Measurements from ENCODE around the gene SS18. TPM values are rescaled to one million over a fixed set of nuclear protein-coding genes. Genes with fewer than 3 reads are reported as not detected.
"Not testable (repeated sequence)": the region's sequence is repeated elsewhere in the genome, so short reads cannot be mapped to it uniquely, and the experiment has no call there.

The SS18 gene, protein sequence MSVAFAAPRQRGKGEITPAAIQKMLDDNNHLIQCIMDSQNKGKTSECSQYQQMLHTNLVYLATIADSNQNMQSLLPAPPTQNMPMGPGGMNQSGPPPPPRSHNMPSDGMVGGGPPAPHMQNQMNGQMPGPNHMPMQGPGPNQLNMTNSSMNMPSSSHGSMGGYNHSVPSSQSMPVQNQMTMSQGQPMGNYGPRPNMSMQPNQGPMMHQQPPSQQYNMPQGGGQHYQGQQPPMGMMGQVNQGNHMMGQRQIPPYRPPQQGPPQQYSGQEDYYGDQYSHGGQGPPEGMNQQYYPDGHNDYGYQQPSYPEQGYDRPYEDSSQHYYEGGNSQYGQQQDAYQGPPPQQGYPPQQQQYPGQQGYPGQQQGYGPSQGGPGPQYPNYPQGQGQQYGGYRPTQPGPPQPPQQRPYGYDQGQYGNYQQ
- 31.0 TPM for total RNA-seq
- long read RNA-seq, transcript SS18-201 (10 exons, 1,836 nt): minor isoform, 7 of 45 reads
- long read RNA-seq, transcript SS18-203 (11 exons, 3,414 nt): major isoform, 29 of 45 reads
- long read RNA-seq, partial matches to known transcripts: 3 of 45 reads
- long read RNA-seq, other reads (novel, unspliced or antisense): 4 of 45 reads

DNA sequence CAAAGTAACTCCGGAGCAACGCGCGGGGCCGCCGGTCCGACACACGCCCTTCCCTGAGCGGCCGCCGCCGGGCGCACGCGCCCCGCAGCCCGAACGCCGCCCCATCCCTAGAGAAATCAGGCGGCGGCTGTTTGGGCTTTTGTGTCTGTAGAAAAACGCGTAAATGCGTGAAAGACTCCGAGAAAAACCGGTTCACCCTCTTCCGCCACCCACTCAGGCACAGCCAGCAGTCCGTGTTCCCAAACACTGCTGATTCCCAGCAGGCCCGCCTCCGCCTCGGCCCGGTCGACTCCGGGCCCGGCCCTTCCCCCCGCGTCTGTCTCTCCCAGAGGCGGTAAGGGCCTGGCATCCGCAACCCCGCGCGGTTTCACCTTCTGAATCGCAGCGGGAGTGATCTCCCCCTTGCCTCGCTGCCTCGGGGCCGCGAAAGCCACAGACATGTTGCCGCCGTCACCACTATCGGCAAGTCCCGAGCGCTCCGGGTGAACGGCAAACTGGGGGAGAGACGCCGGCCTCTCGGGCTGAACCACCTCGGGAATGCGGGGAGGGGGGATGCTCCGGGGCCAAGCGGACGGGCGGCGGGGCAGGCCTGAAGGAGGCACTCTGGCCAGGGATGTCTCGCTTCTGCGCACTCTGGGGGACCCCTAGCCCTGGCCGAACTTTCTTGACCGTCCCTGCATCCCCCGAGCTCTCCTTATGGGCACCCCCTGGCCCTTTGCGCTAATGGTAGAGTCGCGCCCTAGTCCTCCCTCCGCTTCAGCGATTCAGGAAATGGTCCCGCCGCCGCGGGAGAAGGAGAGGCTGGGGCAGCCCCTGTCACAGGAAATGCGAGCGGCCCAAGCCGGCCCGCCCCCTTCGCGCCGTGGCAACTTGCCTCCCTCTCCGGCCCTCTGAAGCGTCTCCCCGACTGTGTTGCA lies at the start of gene SS18:
Gene SS18 (minus strand): TSS at position 484 of the 917 bp plus-strand sequence. CDS start 44 bp downstream, at position 440.
- peak within 1 kb of the TSS; percentile 87 for H3K4me3 ChIP-seq
- peaks cover 46% of the 10 kb centered on the region for H3K4me1 ChIP-seq
- intact Hi-C loops (cut with micrococcal nuclease): no loop called here
- peak; percentile 95 for DNase-seq
- no peaks in the 10 kb centered on the region for H3K9me3 ChIP-seq (replicated peaks)
- TF ChIP-seq, protein P1, sequence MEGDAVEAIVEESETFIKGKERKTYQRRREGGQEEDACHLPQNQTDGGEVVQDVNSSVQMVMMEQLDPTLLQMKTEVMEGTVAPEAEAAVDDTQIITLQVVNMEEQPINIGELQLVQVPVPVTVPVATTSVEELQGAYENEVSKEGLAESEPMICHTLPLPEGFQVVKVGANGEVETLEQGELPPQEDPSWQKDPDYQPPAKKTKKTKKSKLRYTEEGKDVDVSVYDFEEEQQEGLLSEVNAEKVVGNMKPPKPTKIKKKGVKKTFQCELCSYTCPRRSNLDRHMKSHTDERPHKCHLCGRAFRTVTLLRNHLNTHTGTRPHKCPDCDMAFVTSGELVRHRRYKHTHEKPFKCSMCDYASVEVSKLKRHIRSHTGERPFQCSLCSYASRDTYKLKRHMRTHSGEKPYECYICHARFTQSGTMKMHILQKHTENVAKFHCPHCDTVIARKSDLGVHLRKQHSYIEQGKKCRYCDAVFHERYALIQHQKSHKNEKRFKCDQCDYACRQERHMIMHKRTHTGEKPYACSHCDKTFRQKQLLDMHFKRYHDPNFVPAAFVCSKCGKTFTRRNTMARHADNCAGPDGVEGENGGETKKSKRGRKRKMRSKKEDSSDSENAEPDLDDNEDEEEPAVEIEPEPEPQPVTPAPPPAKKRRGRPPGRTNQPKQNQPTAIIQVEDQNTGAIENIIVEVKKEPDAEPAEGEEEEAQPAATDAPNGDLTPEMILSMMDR (IDR thresholded peaks at IDR 0.05; ENCODE audit: borderline replicate concordance): no peak
- peaks cover 7% of the 10 kb centered on the region for H3K36me3 ChIP-seq
- peak within 1 kb of the TSS; percentile 98 for H3K27ac ChIP-seq (replicated peaks)
- no peaks in the 10 kb centered on the region for H3K27me3 ChIP-seq (ENCODE audit: low read depth)

DNA sequence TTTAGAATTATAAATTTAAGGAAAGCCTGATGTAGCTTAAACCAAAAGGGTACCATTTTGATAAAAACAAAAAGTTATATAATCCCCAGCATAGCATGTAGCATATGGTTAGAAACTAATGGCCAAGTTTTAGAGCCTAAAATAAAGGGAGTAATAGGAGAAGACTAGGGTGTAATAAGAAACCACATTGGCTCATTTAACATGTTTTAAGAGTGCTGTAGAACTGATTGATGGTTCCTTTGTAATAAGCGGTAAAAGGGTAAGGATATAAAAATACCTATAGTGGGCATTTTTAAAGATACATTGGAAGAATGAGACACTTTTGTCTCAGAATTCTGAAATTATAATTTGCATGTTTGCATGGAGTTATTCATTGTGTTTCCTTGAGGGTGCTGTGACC lies 45.1 kb upstream of the SS18 start:
- no peaks in the 10 kb centered on the region for H3K4me1 ChIP-seq
- H3K27me3 ChIP-seq (ENCODE audit: low read depth): peaks cover 8% of the 10 kb centered on the region
- H3K36me3 ChIP-seq: no peaks in the 10 kb centered on the region
- H3K4me3 ChIP-seq: no peak overlapping the region
- no peak for DNase-seq
- H3K9me3 ChIP-seq (replicated peaks): no peaks in the 10 kb centered on the region
- TF ChIP-seq, protein P1 (IDR thresholded peaks at IDR 0.05; ENCODE audit: borderline replicate concordance): no peak
- H3K27ac ChIP-seq (replicated peaks): no peak overlapping the region
- intact Hi-C loops (cut with micrococcal nuclease): no loop called here

DNA sequence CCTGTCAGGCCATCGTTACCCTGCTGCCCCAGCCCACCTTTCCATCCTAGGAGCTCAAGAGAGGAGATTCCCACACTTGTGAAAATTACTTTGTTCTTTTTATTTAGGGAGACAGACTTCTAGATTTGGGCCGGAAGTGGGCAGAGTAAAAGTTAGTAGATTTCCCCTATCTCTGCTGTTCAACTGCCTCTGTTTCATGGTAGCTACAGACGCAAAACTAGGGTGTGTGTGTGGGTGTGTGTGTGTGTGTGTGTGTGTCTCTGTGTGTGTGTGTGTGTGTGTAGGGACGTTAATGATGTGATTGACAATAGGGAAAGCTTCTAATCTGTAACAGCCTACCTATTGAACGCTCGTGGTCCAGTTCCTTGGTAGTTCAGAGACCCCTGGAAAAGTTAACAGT lies 43.7 kb upstream of the SS18 start:
- Histone ChIP-seq H3K27me3 (ENCODE audit: low read depth) (peaks cover 8% of the 10 kb centered on the region), H3K4me1 (no peaks in the 10 kb centered on the region), H3K36me3 (no peaks in the 10 kb centered on the region), H3K4me3 (peak overlapping the region; percentile 51), H3K9me3 (replicated peaks) (peaks cover 8% of the 10 kb centered on the region), H3K27ac (replicated peaks) (no peak overlapping the region)
- DNase-seq: no peak
- TF ChIP-seq, protein P1 (IDR thresholded peaks at IDR 0.05; ENCODE audit: borderline replicate concordance): no peak
- intact Hi-C loops (cut with micrococcal nuclease): no loop called here

GRCh38 chr18:26133652-26134051 lies 43.2 kb upstream of the SS18 start, which contains the start of gene PSMA8:
Gene PSMA8, plus strand, starts transcription at chr18:26133869. Its CDS starts 97 bp downstream, at chr18:26133966.
- Histone ChIP-seq H3K4me1 (no peaks in the 10 kb centered on the region), H3K9me3 (replicated peaks) (peaks cover 8% of the 10 kb centered on the region), H3K27ac (replicated peaks) (no peak within 1 kb of the TSS), H3K27me3 (ENCODE audit: low read depth) (peaks cover 8% of the 10 kb centered on the region), H3K4me3 (peak within 1 kb of the TSS; percentile 51), H3K36me3 (no peaks in the 10 kb centered on the region)
- intact Hi-C loops (cut with micrococcal nuclease): no loop called here
- DNase-seq: peak; percentile 16
- TF ChIP-seq, protein P1 (IDR thresholded peaks at IDR 0.05; ENCODE audit: borderline replicate concordance): no peak

- H3K4me3 ChIP-seq; intact Hi-C loops (cut with micrococcal nuclease): not testable (repeated sequence)
Observed at GRCh38 chr18:26128192-26128591, 37.8 kb upstream of the SS18 start.

More at GRCh38 chr18:26128192-26128591, 37.8 kb upstream of the SS18 start:
- H3K27me3 ChIP-seq (ENCODE audit: low read depth); H3K4me1 ChIP-seq; H3K36me3 ChIP-seq; DNase-seq; H3K27ac ChIP-seq (replicated peaks): not testable (repeated sequence)
- peaks cover 21% of the 10 kb centered on the region for H3K9me3 ChIP-seq (replicated peaks)
